Activated CD4-positive, alpha-beta T cell treated with anti-CD3 and anti-CD28 coated beads for 4 hours (primary cell): Measurements from ENCODE around the gene IL10.
A peak's percentile ranks its signal among the peaks of the same experiment; 100 is the strongest.
"Not testable (repeated sequence)": the region's sequence is repeated elsewhere in the genome, so short reads cannot be mapped to it uniquely, and the experiment has no call there.

Experiments
- DNase-seq, 2 donors: peaks; one replicate each; pipeline ENCODE4 v3.0.0-alpha.2; 2020

The IL10 gene

GRCh38 chr1:206792939-206793607, 20.8 kb upstream of the IL10 start:
- no peak for DNase-seq

- DNase-seq = no peak
Observed at GRCh38 chr1:206790502-206791250, 18.4 kb upstream of the IL10 start.

DNA sequence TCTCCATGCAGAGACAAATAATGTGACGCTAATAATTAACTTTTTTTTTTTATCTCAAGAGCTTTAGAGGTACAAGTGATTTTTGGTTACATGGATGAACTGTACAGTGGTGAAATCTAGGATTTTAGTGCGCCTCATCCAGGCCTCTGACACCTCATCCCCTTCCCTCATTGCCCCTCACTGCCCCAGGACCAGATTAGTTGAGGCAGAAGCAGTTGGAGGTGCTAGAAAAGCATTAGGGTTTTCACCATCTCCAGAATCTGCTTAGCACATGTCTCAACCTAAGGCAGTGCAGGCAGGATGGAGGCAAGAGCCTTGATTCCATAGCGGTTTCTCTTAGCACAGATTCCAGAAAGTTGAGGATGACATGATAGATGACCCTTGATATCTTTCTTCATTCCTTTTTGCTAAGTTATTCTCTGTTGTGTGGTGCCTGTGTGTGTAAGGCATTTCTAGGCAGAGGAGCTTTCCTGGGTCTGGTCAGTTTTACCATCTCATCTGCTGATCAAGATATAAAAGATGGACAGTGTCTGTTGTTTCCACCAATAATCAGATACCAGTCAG, 16.3 kb upstream of the IL10 start:
- DNase-seq = no peak

GRCh38 chr1:206787891-206788290, 15.6 kb upstream of the IL10 start:
- DNase-seq = no peak

DNA sequence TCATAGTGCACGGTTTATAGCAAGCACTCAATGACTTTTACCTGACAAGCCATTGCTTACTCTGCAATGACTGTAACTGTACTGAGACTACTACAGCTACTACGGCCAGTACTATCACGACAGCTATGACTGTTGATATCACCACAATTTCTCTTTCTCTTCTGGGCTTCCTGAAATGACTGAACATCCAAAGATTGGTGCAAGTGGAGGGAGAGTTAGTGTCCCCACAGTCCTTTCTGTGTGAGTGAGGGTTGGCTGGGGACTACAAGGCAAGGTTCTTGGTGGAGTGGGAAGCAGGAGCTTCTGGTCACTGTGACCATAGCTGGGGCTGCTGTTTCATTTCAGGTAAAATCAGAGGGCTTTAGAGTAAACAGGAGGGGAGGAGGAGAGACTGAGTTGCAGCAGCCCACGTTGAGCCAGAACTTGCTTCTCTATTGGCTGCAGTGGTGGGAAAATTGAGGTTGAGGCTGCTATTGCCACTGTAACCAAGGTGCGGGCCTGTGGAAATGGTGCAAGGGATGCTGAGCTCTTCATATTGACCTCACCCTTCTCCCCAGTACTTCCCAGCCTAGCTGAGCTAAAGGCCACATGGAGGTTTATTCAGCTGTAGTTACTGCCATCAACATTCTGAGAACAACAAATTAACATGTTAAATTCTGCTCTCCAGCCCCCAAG, 14.1 kb upstream of the IL10 start:
- DNase-seq = no peak

DNA sequence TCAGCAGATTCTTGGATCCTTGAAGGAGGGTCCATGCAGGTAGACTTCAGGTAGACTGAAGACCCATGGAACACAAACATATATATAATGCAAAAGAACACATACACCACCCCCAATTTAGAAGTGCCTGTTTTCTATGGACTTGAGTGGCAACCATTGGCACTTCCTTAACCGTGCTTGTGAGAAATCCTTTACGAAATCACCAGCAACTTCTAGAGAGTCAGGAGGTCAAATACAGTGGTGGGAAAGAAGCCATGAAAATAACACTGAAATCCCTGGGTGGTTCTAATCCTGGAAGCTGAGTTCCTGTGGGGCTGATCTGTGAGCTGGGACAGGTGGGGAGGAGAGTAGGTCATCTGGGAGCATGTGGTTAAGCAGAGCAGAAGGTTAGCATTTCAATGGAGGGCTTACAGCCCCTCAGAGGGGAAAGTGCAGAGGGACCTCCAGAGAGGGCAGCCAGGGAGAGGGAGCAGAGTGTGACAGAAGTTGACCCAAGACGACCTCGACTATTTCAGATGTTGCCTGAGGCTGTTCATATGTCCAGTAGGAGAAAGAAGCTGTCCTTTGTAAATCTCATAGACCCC, 13.0 kb upstream of the IL10 start:
- DNase-seq = no peak

GRCh38 chr1:206784471-206784903, 12.2 kb upstream of the IL10 start:
- DNase-seq = peak; percentile 90 to 94

DNA sequence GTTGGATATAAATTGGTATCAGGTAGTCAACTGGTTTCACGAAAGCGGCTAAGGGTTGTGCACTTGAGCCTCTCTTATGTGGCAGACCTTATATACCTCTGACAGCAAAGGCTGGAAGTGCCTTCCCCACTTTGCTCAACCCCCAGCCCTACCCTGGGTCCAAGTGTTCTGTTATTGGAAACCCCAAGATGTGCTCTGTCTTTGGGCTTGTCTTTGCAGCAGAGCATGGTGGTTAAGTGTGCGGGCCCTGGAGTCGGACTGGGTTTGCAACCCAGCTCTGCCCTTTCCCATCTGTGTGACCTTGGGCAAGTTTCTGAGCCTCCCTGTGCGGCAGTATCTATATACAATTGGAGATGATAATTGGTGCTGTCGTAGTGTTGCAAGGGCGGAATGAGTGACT, 11.2 kb upstream of the IL10 start:
- DNase-seq = no peak

- DNase-seq = no peak
Observed at GRCh38 chr1:206782448-206782847, 10.2 kb upstream of the IL10 start.

- no peak for DNase-seq
Observed at GRCh38 chr1:206779638-206780037, 7.3 kb upstream of the IL10 start.

GRCh38 chr1:206778911-206779310, 6.6 kb upstream of the IL10 start:
- not testable (repeated sequence) for DNase-seq

GRCh38 chr1:206778031-206778430, 5.7 kb upstream of the IL10 start:
- no peak for DNase-seq

DNA sequence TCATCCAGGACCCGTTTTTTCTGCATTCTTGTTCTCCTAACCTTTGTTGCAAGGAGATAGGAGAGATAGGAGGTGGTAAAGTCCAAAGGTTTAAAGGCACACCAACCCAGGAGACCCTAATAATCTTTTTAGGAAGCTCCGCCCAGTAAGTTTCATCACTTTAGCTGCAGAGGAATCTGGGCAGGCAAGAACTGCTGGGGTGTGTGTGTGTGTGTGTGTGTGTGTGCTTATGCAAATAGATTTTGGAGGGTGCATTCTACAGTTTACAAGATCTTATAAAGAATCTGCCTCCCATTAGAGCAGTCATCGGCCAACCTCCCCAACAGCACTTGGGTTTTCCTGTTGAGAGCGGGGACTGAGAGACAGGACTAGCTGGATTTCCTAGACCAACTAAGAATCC, 3.9 kb upstream of the IL10 start:
- no peak for DNase-seq

- DNase-seq = no peak
Observed at GRCh38 chr1:206774093-206774492, 1.8 kb upstream of the IL10 start.

DNA sequence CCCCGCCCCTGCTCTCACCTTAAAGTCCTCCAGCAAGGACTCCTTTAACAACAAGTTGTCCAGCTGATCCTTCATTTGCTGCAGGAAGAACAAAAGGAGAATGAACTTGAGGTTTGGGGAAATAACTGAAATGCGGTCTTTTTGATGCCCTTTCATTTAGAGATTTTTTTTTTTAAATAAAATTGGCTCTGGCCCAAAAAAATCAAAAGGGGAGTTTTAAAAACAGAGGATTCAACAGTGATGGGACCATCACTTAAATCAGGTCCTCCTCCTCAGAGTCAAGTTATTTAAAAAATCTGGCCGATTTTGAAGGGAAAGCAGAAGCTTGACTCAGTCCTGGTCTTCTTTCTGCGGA, 979 bp downstream of the IL10 start:
- DNase-seq = no peak

DNA sequence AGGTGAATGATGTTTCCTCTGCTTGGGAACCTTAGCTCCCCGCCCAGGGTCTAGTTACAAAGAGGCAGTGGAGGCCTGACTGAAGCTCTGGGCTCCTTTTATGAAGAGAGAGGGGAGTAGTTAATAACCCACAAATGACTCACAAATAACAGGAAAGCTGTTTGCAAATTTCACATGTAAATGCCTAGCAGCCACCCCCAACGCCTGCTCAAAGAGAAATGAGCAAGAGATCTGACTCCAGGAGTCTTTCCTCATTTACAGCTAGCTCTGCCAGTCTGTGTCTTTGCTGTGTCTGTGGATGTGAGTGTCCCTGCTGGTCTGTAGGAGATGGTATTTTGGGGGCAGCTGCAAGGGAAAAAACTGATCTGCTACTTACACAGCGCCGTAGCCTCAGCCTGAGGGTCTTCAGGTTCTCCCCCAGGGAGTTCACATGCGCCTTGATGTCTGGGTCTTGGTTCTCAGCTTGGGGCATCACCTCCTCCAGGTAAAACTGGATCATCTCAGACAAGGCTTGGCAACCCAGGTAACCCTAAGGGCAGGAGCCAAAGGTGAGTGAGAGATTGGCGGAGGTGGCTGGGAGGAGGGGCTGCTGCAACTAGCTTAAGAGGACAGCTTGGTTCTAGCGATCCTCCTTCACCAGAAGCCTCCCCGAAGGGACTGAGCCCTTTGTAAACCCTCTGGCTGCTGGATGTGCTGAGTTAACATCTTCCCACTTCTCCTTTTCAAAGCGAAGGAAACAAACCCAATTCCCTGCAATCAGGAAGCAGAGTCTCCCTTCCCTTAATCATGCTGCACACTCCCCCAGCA, 1.6 kb downstream of the IL10 start, which contains the start of gene IL19:
Gene IL19 (plus strand): TSS at position 243 of the 807 bp plus-strand sequence. CDS start 65,890 bp downstream, outside the sequence.
- DNase-seq = peak; percentile 52 to 61

GRCh38 chr1:206769304-206769731, 3.0 kb downstream of the IL10 start:
- peak in 1 of 2 donors; percentile 38 for DNase-seq

DNA sequence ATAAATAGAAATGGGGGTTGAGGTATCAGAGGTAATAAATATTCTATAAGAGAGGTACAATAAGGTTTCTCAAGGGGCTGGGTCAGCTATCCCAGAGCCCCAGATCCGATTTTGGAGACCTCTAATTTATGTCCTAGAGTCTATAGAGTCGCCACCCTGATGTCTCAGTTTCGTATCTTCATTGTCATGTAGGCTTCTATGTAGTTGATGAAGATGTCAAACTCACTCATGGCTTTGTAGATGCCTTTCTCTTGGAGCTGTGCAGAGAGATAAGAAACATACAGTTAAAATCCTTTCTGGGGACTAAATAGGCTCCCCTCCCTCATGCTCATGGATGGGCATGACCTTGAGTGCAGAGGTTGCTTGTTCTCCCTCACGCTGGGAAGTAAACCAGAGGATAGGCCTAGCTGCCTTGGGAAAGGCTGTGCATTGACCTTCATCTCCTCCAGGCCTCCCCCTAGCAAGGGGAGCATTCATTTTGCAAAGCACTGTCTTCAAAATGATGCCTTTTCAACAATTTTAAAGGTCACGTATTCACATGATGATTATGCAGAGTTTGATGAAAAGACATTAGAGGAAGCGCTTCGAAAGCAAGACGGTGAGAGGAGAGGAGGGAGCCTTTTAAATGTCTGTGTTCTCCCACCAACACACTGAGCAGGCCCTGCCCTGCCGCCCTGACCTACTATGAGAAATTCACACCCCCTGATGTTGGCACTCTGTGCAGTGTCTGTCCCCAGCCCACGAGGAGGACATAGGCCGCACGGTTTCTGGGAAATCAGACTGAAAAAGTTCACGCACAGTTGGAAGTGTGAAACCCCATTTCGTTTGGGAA, 3.6 kb downstream of the IL10 start:
- DNase-seq = no peak

GRCh38 chr1:206766251-206766856, 5.9 kb downstream of the IL10 start:
- DNase-seq = peak; percentile 66 to 68

GRCh38 chr1:206765771-206766170, 6.5 kb downstream of the IL10 start:
- not testable (repeated sequence) for DNase-seq
